NAMALWA (cell line): ENCODE measurements around the gene KCNQ1OT1.

Source experiments
- DNase-seq: peaks from one replicate; pipeline ENCODE4 v3.0.0-alpha.2; 2015; ENCODE audit warnings: low spot score

Gene KCNQ1OT1

GRCh38 chr11:2570211-2570811, 129.5 kb downstream of the KCNQ1OT1 start:
- DNase-seq = no peak

- DNase-seq = no peak
Measured at GRCh38 chr11:2569731-2570210, 130.0 kb downstream of the KCNQ1OT1 start.

GRCh38 chr11:2569321-2569721, 130.5 kb downstream of the KCNQ1OT1 start:
- no peak for DNase-seq

- DNase-seq = no peak
Measured at GRCh38 chr11:2567026-2567671, 132.6 kb downstream of the KCNQ1OT1 start.

DNA sequence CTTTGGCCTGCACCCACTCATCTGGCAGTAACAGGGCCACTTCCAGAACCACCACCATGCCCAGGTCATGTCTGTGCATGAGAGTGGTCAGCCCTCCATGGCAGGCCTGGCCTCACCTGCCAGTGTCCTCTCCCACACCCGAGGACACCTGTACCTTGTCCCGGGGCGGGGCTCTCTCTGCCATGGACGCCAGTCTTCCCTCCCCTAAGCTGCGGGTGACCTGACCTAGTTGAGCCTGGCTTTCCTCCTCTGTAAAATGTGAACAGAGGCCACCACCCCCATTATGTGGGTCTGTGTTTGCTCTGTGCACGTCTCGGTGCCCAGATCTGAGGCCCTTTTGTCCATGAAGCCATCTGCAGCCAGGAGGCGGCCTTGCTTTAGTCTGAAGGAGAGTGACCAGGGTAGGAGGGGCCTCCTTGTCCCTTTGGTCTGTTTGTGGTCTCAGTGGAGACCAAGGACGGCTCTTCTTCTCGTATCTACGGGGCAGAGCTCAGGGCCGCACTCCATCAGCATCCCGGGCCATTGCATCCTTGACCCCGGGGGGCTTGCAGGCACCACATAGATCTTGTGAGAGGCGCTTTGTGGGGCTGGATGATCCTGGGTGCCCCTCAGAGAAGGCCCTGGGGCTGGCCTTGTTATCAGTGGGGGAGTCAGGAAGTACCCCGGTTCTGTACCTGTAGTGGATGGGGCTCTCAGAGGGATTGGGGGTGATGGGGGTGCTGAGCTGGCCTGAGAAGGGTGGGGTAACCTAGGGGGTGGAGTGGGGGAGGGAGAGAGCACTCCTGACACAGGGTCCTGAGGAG, 133.4 kb downstream of the KCNQ1OT1 start:
- no peak for DNase-seq

- DNase-seq = no peak
Measured at GRCh38 chr11:2565447-2566222, 134.2 kb downstream of the KCNQ1OT1 start.

- DNase-seq = no peak
Measured at GRCh38 chr11:2564588-2565425, 135.0 kb downstream of the KCNQ1OT1 start.

GRCh38 chr11:2564008-2564530, 135.7 kb downstream of the KCNQ1OT1 start:
- no peak for DNase-seq

- no peak for DNase-seq
Measured at GRCh38 chr11:2563213-2564007, 136.4 kb downstream of the KCNQ1OT1 start.

- DNase-seq = no peak
Measured at GRCh38 chr11:2562890-2563212, 136.9 kb downstream of the KCNQ1OT1 start.

DNA sequence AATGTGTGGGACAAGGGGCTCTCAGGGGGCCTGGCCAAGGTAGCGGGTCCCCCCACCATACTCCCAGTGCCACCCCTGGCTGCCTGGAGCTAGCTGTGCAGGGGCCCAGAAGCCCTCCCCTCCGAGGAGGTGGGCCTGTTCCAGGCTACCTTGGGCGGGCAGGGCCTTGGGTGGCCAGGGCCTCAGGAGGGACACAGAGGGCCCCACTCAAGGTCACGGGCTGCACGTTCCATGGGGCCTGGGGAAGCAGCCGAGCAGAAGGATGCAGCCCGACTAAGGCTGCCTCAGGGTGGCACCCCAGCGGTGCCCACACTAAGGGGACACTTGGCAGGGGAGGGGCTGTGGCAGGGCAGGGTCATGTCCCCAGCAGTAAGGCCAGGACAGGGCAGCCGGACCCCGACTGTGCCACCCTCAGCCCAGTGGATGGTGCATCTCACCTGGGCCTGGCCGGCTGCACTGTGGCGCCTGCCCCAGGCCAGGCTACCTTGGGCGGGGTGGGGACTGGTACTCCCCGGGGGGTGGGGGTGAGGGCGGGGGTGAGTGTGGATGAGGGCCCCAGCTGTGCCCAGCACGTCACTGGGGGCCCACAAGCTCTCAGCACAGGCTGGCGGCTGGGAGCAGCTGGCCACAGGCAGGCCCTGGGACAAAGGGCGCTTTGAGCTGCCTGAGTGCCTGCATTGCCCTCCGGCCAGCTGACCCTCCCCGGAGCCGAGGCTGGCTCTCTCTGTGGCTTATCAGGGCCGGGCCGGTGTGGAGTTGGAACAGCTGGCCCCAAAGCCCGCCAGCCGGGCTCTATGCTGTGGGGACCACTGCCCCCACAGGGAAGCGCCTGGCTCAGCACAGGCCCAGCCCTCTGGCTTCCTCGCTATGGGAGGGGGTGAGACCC, 137.9 kb downstream of the KCNQ1OT1 start:
- no peak for DNase-seq

DNA sequence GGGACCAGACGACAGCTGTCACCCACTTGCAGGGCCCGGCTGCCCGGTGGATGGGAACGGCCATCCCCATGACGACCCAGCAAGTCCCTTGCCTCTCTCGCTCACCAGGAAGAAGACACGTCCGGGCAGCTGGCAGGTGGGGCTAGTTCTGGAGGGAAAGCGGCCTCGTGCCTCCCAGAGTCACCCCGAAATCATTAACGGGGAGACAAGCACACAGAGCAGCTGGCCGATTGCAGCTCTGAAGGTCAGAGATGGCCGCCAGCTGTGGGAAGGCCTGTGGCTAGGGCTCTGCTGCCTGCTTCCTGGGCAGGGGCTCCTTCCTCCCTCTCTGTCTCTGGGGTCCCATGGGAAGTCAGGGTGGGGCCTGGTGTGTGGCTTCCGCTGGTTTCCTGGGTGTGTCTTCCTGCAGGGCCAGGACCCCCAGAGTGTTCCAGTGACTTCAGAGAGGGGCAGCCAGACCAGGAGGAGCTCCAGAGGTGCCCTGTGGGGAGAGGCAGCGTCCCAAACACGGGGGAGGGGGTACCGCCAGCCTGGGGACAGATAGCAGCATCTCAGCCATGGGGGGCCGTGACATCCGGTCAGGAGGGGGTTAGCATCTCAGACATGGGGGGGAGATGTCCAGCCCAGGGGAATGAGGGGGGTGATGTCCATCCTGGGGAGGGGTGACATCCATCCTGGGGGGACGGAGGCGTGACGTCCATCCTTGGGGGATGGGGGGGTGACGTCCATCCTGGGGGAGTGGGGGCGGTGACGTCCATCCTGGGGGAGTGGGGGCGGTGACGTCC, 140.1 kb downstream of the KCNQ1OT1 start:
- no peak for DNase-seq

DNA sequence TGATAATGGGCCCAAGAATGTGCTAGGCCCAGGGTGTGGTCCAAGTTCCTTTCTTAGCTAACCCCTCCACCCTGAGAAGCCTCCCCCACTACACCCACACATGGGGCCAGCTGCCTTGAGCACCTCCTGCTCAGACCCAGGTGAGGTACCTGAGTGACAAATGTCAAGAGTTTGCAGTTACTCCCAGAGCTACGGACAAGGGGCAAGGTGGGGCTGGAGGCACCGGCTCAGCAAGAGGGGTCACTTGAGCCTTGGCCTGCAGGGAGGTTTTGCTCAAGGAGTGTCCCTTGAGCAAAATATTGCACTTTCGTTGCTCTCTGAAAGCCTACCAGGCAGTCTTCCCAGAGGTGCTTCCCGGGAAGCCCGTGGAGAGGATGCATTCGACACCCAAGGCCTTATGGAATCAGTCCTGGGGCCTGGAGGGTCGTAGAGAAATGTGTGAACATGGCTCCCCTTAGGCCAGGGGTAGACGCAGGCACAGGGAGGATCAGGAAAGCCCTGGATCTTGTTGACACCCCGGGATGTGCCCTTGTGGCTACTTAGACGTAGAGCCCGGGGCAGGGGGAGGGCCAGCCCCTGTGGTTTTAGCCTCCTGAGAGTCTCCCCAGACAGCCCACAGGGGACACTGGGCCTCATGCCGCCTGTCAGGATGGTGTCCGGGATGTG, 140.8 kb downstream of the KCNQ1OT1 start:
- no peak for DNase-seq

DNA sequence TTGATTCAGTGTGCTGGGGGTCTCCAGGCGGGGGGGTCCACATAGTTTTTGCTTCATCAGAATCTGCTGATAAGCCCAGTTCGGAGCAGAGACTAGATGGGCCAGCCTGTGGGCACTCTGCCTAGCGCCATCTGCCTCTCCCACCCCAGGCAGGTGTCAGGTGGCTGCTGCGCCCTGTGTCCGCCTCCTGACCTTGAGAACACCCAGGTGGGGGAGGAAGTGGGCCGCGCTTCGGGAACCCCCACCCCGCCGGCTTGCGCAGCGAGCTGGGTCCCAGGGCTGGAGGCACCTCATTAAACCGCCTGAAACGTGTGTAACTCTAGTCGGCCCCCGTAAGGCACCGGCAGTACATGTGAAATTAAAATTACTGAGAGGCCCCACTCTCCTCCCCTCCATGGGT, 141.4 kb downstream of the KCNQ1OT1 start:
- DNase-seq = no peak
